NT2/D1 (cell line): ENCODE measurements around the gene CENPV.

Source experiments
- SUZ12 ChIP-seq: IDR thresholded peaks from 2 replicates; pipeline ENCODE4 v1.6.1; 2011; ENCODE audit not compliant: insufficient read length, insufficient read depth; ENCODE audit errors: extremely low read depth
- YY1 ChIP-seq: IDR thresholded peaks from 2 replicates; pipeline ENCODE4 v1.6.1; 2011; ENCODE audit not compliant: insufficient read length, insufficient read depth
- ZNF274 ChIP-seq: IDR thresholded peaks from 2 replicates; pipeline ENCODE4 v1.6.1; 2011; ENCODE audit warnings: mild to moderate bottlenecking, low read depth, low read length

GRCh38 chr17:16349431-16349830 is 3.8 kb downstream of the CENPV start:
- TF ChIP-seq SUZ12: no peak
- no peak for TF ChIP-seq ZNF274
- TF ChIP-seq YY1: no peak
